Measurements from ENCODE around the gene PAGR1.
"Not testable (repeated sequence)": the region's sequence is repeated elsewhere in the genome, so short reads cannot be mapped to it uniquely, and the experiment has no call there.

PAGR1 gene

GRCh38 chr16:29862884-29863668, 47.1 kb downstream of the PAGR1 start, which contains the start of gene CDIPT:
Gene CDIPT, minus strand, starts transcription at chr16:29863226. Its CDS starts 369 bp downstream, at chr16:29862857.
- peak; percentile 94 to 96 for DNase-seq (ENCODE audit: low spot score in 2 of 2)
- peak within 1 kb of the TSS; percentile 63 for H3K4me3 ChIP-seq
- in situ Hi-C loops (cut with MboI; ENCODE audit: low sequenced_read_pairs), result no loop called here
- H3K9me3 ChIP-seq, result no peaks in the 10 kb centered on the region
- peaks cover 24% of the 10 kb centered on the region for H3K36me3 ChIP-seq (replicated peaks)
- H3K4me1 ChIP-seq, result 0 out of 2 replicates have a peak, but pooled peaks cover 3% of the 10 kb centered on the region
- H3K27me3 ChIP-seq (ENCODE audit: low read depth), result no peaks in the 10 kb centered on the region

GRCh38 chr16:29863669-29863984, 47.7 kb downstream of the PAGR1 start:
- H3K36me3 ChIP-seq (replicated peaks), result peaks cover 20% of the 10 kb centered on the region
- in situ Hi-C loops (cut with MboI; ENCODE audit: low sequenced_read_pairs), result no loop called here
- H3K4me3 ChIP-seq, result peak overlapping the region; percentile 63
- DNase-seq (ENCODE audit: low spot score in 2 of 2), result no peak
- 0 out of 2 replicates have a peak, but pooled peaks cover 3% of the 10 kb centered on the region for H3K4me1 ChIP-seq
- no peaks in the 10 kb centered on the region for H3K27me3 ChIP-seq (ENCODE audit: low read depth)
- no peaks in the 10 kb centered on the region for H3K9me3 ChIP-seq

- peaks cover 14% of the 10 kb centered on the region for H3K36me3 ChIP-seq (replicated peaks)
- in situ Hi-C loops (cut with MboI; ENCODE audit: low sequenced_read_pairs), result no loop called here
- no peaks in the 10 kb centered on the region for H3K9me3 ChIP-seq
- 0 out of 2 replicates have a peak, but pooled peaks cover 3% of the 10 kb centered on the region for H3K4me1 ChIP-seq
- no peaks in the 10 kb centered on the region for H3K27me3 ChIP-seq (ENCODE audit: low read depth)
- no peak for DNase-seq (ENCODE audit: low spot score in 2 of 2)
- H3K4me3 ChIP-seq, result no peak overlapping the region
Measured at GRCh38 chr16:29864205-29864604, 48.3 kb downstream of the PAGR1 start.

DNA sequence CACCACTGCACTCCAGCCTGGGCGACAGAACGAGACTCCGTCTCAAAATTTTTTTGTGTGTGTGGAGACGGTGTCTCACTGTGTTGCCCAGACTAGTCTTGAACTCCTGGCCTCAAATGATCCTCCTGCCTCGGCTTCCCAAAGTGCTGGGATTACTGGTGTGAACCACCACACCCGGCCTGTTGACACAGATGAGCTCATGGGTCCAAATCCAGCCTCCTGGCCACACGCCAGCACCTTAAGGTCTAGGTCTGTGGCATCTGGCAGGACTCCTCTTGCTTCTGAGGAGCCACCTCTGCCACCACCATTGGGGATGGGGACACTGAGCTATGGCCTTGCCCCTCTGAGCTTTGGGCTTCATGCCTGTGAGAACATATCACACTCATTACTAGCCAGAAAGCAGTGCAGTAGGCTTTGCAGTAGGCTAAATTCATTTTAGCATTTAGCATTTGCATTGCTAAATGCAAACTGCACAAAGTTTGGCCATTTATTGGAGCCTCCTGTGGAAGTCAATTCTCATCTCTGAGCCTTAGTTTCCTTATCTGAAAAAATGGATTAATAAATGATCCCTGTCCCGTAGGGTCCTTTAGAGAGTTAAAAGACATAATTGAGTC, 52.6 kb downstream of the PAGR1 start:
- Histone ChIP-seq H3K36me3 (replicated peaks) (no peaks in the 10 kb centered on the region), H3K27me3 (ENCODE audit: low read depth) (no peaks in the 10 kb centered on the region), H3K4me3 (no peak overlapping the region), H3K9me3 (no peaks in the 10 kb centered on the region), H3K4me1 (0 out of 2 replicates have a peak, but pooled peaks cover 3% of the 10 kb centered on the region)
- DNase-seq (ENCODE audit: low spot score in 2 of 2), result peak in 1 of 2 experiments; percentile 21
- in situ Hi-C loops (cut with MboI; ENCODE audit: low sequenced_read_pairs), result no loop called here

DNA sequence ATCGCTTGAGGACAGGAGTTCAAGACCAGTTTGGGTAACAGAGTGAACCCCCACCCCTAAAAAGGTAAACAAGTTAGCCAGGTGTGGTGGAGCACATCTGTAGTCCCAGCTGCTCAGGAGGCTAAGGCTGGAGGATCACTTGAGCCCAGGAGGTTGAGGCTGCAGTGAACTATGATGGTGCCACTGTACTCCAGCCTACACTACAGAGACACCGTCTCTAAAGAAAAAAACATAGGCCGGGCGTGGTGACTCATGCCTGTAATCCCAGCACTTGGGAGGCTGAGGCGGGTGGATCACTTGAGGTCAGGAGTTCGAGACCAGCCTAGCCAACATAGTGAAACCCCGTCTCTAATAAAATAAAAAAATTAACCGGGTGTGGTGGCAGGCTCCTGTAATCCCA, 53.1 kb downstream of the PAGR1 start:
- H3K9me3 ChIP-seq; H3K4me3 ChIP-seq; H3K36me3 ChIP-seq (replicated peaks); in situ Hi-C loops (cut with MboI; ENCODE audit: low sequenced_read_pairs); DNase-seq (ENCODE audit: low spot score in 2 of 2); H3K4me1 ChIP-seq; H3K27me3 ChIP-seq (ENCODE audit: low read depth): not testable (repeated sequence)

Data from HAP-1 (cell line).